Daoy (cell line): Measurements from ENCODE around the gene PPP2R5B. TPM values are rescaled to one million over a fixed set of nuclear protein-coding genes. Genes with fewer than 3 reads are reported as not detected.

Experiments
- DNase-seq: peaks from one replicate; pipeline ENCODE4 v3.0.0-alpha.2; 2015; ENCODE audit warnings: low read depth
- total RNA-seq: library from RNA; depleted of rRNA; stranded (reverse); fragments of >200 nt; shearing (Covaris generic); gene quantifications from 2 replicates; pipeline ENCODE4 v1.2.3, GENCODE V29; 2014

The PPP2R5B gene
- total RNA-seq, 1 experiment from 2014 or later: 7.8 TPM

DNA sequence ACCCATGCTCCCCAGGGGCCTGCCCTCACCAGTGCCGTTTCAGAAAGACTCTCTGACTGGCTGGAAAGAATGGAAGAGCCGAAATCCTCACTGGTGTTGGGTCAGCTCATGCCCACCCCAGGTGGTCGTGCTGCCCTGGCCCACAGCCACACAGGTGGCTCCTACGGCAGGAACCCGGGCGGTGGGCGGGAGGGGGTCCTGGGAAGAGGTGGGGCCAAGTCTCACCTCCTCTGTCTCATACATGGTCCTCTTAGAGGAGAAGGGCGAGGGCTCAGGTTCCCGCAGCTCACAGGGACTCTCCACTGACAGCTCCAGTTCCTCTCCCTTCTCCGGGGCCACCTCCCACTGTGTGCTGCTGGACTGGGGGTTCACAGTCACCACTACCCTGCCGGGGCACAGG lies 15.7 kb upstream of the PPP2R5B start:
- DNase-seq: no peak

DNA sequence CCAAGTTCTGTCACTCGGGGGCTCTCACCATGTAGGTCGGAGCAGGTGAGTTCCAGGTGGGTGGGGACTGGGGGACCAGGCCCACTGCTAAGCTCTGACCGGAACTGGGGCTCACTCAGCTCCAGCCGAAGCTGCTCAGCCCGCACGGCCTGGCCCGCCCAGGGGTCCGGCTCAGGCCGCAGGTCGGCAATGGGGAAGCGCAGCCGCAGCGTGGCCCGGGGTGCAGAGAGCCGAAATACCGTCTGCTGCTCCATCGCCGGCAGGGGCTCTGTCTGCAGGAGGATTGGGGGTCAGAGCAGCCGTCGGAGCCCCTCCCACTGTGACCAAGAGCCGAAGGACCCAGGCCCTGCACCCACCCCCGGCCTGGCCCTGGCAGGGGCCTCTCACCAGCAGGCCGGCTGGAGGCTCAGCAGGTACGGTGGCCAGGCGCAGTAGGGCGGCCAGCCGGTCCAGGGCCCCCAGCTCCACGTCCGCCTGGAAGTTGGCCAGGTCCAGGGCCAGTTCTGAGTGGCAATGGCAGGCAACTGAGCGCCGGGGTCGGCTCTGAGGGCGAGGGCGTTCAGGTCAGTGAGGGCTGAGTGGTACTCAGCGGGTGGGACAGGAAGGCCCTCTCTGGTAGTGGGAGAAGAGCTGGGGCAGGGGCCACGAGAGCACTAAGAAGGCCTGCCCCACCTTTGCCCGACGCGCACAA lies 14.7 kb upstream of the PPP2R5B start:
- DNase-seq: no peak

DNA sequence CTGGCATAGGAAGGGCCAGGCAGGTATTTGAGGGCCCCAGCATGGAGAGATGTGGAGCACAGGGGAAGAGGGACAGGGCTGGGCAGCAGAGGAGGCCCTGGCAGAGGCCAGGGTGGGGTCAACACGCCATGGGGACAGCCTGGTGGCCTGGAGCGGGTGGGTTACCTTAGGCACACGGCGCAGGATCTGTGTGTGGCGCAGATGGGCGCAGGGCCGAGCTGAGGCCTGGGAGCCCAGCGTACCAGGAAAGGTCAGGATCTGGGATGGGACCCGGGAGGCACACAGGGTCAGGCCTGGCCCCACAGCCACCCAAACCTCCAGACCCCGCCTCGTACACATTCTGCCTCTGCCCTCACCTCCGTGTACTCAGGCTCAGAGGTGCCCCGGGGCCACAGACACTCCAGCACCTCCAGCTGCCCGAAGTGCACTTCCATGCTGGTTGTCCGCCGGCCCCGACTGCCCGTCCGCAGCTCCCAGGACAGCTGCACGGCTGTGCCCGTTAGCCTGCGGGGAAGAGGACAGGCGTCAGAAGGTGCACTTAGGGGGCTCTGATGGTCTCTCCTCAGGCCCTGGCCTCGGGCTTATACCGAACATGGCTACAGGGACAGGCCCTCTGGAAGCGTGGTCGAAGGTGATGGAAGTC lies 13.9 kb upstream of the PPP2R5B start:
- DNase-seq: no peak

DNA sequence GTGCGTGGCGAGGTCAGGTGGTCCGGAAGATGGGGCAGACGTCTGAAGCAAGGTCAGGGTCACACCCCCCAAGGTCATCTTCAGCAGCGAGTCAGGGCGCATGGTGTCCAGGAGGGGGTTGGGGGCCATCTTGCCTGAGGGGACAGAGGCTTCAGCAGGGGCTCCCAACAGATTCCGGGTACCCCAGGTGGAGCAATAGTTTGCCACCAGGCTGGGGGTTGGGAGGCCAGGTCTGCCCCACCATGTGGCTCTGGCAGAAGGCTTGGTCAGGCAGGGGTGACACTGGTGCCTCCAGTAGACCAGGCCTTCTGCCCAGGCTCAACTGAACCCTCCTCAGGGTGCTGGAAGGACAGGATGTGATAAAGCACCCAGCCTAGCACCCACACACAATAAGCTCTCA lies 13.3 kb upstream of the PPP2R5B start:
- no peak for DNase-seq

DNA sequence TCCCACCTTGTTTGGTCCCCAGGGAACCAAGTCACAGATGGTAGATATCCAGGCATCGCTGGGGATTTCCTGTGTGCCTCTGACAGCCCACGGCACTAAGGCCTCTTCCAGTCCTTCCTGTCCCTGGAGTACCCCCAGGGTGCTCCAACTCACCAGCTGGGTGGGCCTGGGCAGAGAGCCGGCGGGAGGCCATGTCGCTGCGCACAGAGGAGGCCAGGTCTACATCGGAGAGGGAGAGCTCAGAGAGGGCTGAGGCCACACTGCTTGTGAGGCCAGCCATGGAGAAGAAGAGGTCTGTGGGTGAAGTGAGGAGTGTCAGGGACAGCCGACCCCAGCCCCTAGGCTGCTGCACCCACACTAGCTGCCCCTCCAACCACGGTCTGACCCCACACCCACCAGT lies 12.8 kb upstream of the PPP2R5B start:
- no peak for DNase-seq

DNA sequence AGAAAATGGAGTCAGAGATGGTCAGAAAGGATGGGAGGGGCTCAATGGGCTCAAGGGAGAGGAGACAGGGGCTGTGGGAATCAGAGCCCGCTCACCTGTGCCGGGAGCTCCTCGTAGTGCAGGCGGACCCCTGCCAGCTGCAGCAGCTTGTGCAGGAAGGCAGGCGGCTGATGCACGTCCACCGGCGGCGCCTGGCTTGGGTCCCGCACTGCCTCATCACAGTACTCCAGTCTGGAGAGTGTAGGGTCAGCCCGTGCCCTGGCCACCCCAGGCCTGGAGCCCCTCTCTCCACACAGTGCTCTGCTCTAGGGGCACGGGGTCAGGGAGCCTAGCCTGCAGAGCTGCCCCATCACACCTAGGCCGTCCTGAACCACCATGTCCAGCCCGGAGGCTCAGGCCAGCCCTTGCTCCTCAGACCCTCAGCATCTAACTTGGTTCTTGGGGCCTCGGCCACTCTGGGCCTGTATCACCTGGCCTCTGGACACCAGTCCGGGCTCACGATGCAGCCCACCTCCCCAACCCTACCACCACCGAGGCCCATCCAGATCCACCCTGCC lies 11.2 kb upstream of the PPP2R5B start:
- no peak for DNase-seq

DNA sequence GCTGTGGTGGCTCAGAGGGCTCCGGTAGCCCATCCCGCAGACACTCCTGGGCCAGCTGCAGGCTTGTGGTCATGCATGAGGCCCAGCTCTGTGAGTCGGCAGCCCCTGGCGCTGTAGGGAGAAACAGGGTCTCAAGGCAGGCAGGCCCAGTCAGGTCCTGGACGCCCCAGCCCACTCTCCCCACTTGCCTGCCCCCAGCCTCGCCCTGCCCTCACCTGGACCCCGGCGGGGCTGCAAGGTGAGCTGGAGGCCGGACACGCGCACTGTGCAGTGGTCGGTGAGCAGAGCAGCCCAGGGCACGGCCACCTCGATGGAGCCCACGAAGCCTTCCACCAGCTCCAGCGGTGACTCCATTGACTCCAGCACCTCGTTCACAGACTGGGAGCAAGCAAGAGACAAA lies 10.4 kb upstream of the PPP2R5B start:
- DNase-seq: no peak

DNA sequence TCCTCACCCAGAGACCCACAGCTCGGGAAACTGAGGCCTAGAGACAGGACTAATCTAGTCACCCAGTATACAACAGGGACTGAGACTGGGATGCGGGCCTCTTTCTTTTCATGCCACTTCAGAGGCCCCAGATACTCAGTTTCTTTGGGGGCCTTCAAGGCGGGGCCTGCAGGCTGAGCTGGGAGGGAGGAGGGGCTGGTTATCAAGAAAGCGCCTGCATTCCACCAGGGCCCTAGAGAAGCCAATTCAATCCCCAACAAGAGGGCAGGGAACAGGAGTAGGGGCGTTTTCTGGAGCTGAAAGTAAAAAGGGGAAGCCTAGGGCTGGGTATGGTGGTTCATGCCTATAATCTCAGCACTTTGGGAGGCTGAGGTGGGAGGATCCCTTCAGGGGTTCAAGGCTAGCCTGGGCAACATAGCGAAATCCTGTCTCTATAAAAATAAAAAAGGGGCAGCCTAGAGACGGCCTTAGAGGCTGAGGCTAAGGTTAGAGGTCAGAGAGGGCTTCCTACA lies 9.1 kb upstream of the PPP2R5B start:
- no peak for DNase-seq

DNA sequence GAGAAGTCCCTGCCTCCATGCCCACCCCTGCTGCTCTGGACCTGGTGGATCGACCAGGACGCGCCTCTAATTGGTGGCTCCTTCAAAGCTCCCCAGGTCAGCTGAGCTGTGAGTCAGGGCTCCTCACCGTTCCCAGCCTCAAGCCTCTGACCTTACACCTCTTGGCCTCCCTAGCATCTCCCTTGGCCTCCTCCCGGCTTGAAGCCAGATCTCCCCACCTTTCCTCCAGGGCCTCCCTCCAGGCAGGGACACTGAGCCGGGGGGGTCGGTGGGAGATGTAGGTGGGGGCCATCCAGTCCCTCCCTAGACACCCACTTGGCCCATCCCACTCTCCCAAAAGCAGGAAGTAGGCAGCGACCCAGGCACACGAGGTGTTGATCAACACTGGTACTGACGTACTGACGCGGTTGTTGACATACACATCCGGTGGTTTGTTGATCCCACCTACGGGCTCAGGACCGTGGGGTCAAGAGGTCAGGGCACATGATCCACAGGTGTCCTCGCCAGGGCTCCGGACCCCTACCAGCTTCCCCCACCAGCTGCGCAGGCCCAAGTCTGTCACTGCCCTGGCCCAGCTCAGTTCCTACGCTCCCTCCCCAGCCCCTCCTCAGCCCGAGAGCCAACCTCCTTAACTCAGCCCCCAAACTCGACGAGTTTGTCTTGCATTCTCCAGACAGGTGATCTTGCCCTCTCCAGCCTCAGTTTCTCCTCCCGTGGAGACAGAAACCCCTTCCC lies 8.3 kb upstream of the PPP2R5B start:
- peak; percentile 44 for DNase-seq

DNA sequence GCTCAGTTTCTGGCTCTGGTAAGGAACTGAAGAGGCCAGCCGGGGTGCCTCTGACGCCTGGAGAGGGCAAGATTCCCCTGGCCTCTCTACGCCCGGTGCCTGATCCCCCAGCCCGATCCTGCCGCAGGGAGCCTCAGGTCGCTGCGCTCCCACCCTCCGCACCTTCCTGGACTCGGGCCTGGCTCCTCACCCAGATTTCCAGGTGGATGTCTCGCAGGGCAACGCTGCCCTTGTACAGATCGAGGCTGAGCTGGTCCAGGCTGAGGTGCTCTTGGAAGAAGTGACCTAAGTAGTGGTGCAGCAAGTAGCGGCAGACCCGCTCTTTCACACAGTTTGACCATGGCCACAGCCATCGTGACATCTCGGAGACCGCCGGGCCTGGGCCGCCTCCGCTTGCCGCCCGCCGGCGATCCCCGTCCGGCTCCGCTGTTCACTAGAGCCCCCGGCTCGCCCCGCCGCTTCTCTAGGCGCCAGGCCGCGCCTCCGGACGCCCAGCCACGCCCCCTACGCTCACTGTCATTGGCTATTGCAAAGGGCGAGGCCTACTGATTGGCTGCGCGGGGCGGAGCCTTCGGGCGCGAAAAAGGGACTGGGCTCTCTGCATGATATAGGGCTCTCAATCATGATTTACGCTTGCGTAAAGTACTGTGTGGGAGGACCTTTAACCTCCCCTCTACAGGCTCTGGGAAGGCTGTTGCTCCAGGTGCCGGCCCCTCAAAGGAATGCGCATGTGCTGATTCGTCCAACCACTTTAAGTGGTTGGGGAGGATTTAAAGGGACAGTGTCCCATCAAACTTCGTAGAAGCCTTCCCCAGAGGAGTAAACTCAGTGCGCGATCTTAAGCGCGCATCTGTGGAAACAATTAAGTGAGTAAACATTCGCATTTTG lies 7.5 kb upstream of the PPP2R5B start, which contains the start of gene ATG2A:
Gene ATG2A, minus strand, starts transcription at position 435 of the 888 bp plus-strand sequence. Its CDS starts 74 bp downstream, at position 361.
- DNase-seq: peak; percentile 99

DNA sequence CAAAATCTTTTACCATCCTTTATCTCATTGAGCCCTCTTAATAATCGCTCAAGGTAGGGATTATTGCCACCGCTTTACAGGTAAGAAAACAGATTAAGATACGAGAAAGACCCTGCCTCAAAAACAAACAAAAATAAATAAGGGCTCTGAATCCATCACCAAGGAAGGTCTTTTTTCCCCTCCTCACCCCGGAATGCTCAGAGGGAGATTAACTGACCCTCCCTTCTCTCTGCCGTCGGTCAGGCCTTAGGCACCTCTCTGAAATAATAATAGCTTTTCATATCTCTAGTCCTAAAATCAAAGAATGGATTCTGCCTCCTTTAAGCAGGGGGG lies 6.9 kb upstream of the PPP2R5B start:
- no peak for DNase-seq

DNA sequence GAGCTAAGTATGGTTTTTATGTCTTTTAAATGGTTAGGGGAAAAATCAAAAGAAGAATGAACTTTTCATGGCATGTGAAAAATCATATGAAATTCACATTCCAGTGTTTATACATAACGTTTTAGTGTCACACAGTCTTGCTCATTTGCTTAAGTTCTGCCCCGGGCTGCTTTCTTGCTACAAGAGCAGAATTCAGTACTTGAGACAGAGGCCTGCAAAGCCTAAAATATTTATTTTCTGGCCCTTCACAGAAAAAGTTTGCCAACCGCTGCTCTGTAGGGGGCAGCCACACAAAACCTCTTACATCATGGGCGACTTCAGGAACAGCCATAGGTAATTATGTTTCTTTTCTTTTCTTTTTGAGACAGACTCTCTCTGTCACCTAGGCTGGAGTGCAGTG lies 6.5 kb upstream of the PPP2R5B start:
- DNase-seq: peak; percentile 37

DNA sequence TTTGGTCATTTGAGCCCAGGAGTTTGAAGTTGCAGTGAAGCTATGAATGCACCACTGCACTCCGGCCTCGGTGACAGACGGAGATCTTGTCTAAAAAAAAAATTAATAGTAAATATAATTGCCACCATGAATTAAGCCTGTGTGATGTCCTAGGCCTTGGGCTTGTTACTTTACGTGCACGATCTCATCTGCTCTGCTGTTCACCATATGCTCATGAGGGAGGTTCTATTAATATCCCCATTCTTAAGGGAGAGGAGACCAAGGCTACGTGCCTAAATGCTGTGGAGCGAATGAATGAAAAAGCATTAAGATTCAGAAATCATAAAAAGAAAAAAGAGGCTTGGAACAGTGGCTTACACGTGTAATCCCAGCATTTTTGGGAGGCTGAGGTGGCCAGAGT lies 4.9 kb upstream of the PPP2R5B start:
- DNase-seq: no peak

DNA sequence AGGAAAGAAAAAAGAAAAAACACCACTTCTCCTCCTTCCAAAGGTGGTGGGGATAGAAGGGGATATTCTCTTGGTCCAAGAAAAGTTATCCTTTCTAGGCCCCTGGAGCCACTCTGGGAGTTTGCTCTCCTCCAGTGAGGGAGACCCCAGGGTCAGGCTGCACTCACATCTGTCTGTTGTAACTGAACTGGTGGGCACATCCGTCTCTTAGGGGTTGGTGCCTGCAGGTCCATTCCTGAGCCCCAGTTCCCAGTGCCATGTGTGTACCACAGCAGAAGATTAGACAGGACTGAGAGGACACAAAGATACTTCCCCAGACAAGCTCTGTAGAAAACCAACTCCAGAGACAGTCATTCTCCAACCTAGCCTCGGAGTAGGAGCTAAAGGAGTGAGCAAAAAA lies 4.4 kb upstream of the PPP2R5B start:
- DNase-seq: no peak

DNA sequence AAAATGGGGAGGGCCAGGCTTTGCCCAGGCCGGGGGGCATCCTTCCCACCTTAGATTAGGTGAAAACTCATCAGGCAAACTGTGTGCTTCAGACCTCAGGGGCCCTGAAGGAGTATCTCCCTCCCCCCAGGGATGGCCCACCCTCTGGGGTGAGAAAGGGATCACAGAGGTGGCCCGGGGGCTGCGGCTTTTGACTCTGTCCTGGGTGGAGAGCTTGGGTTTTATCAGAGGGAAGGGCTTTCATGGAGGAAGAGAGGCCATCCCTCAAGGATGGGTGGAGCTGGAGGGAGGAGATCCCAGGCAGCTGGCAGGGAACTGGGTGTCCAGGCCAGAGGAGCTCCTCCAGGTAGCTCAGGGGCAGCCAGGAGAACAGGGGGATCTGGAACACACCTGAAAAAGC lies 3.1 kb upstream of the PPP2R5B start:
- no peak for DNase-seq

DNA sequence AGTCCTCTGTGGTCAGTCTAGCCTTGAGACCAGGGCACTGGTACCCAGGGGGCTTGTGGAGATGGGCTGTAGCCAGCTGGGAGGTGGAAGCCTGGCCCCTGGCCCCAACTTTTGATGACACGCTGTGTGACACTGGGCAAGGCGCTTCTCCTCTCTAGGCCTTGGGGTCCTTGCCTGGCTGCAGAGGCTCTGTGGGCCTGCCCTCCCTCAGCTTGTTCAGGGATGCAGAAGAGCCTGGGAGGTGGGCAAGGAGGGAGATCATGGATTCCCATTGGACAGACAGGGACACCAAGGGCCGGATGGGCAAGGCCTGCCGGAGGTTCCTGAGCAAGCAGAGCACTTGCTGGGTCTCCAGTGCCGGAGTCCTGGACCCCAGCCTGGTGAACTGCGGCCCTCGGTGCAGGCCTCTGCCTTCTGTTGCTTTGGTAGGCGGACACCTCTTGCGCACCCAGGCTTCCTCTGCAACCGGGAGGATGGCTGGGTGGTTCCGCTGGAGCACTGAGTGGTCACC lies 1.3 kb upstream of the PPP2R5B start:
- no peak for DNase-seq

DNA sequence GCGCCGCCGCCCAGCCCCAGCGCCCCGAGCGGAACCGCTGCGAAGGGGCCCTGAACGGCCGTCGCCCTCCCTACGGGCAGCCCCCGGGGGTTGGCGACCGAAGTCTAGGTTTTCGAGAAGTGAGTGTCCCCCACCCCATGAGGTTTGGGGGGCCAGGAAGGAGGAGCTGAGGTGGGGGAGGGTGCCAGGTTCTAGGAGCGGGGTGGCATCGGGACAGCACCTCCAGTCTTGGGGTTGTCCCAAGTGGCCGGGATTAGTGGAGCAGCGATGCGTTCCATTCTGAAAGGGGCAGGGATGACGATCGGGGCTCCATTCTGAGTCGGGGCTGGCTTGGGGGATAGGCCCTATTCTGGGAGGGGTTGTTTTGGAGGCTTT lies 408 bp downstream of the PPP2R5B start:
- no peak for DNase-seq

DNA sequence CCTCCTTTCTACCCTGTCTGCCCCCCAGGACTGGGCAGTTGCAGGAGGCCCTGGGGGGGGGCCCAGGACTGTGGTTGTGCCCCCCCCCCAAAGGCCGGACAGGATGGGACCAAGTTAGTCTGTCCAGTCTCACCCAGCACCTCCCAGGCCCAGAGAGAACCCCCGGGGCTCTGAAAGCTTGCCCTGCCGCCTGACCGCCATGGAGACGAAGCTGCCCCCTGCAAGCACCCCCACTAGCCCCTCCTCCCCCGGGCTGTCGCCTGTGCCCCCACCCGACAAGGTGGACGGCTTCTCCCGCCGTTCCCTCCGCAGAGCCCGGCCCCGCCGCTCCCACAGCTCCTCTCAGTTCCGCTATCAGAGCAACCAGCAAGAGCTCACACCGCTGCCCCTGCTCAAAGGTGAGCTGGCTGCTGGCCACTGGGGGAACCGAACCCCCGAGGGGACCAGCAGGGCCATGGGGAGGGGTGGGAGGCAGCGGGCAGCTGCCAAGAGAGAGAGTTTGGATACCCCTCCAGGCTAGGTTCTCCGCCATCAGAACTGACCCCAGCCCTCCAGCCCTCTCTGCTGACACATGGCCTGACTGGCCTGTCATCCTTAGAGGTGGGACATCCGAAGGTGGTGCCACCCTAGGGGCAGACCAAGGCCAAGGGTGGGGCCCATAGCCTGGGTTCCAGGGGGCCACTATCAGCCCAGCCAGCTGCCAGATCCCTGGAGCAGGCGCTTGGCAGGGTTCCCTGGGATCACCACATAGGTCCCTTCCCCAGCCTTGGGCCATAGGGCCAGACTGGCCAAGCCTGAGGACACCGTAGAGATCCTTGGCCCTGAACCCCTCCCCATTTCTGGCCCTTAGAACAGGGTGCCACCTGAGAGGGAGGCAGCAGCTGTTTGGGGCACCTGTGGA lies 1.3 kb downstream of the PPP2R5B start:
- no peak for DNase-seq

DNA sequence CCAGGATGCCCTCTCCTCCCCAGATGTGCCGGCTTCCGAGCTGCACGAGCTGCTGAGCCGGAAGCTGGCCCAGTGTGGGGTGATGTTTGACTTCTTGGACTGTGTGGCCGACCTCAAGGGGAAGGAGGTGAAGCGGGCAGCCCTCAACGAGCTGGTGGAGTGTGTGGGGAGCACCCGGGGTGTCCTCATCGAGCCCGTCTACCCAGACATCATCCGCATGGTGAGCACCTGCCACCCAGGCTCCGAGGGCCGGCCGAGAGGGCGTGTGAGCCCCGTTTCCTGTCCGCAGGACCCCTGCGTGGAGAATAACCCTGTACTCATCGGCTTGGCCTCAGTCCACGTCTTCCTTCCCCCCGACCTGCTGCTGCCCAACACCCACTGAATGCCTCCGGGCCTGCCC lies 2.2 kb downstream of the PPP2R5B start:
- no peak for DNase-seq

DNA sequence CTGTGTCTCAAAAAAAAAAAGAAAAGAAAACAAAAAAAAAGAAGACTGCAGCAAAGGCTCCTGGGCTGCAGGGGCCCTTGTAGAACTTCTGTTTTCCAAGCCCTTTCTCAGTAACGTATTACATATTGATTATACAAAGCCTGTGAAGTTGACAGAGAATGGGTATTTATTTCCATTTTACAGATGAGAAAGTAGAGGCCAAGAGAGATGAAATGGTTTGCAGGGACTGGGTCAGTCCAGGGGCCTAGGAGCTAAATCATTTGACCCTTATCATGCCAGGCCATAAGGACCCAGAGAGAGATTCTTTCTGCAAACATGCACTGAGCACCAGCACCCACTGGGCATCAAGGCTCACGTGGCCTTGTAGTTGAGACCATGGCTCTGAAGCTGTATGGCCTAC lies 4.5 kb downstream of the PPP2R5B start:
- DNase-seq: no peak
